NCI-H345 (cell line): ENCODE results near the gene TNFSF8.

Source experiments
- DNase-seq: peaks from one replicate; lab custom pipeline; 2025; lab: John Stamatoyannopoulos, UW

TNFSF8 gene

DNA sequence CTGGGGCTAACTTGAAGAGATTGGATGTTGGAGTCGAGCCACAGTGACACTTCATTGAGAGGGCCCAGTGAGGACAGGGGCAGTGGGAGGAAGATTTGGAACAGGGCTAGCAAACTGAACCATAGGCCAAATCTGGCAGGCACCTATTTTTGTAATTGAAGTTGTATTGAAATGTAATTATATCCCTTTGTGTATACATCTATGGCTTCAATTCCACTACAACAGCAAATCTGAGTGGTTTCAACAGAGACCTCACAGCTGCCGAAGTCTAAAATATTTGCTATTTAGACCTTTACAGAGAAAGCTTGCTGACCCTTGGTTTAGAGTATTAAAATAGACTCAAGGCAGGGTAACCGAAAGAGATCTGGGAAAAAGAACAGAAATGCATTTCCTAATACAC is 4.7 kb upstream of the TNFSF8 start:
- DNase-seq = no peak

DNA sequence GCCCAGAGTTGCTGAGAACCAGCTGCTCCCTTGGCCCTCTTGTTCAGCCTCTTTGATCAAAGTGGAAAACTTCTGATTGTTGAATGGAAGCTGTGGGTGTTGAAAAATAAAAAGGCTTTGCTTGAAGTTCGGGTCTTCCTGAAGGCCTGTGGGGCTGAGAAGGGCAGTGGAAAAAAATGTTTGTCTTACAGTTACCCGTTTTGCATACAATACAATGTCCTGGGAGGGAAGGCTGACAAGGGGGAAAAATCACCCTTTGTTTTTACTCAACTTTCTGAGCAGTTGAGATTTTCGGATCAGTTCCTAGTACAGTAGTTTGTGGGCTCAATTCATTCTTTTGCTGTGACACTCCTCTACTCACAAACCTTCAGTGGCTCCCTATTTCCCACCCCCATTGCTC is 2.1 kb upstream of the TNFSF8 start:
- DNase-seq = no peak

- no peak for DNase-seq
These were observed 1.0 kb upstream of the TNFSF8 start for GRCh38 chr9:114931407-114931806.

DNA sequence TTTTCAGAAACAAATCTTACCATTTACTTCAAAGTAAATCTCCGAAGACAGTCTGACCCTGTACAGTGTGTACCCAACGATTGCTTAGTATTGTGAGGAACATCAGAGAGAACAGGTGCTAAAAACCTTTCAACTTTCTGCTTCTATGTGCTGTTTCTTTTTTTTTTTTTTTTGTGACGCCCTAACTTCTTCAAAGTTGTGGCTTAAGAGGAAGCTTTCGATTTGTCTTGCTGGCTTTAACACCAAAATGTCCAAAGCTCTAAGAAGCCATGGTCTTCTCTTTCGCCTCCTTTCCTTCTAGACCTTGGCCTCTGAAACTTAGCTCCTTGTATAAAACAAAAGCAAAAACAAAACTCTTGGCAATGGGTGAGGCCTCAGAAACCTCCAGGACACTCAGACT is 1.2 kb downstream of the TNFSF8 start:
- DNase-seq = no peak

- DNase-seq = no peak
These were observed 1.7 kb downstream of the TNFSF8 start for GRCh38 chr9:114928671-114929070.

GRCh38 chr9:114928136-114928535 is 2.3 kb downstream of the TNFSF8 start:
- DNase-seq = no peak

DNA sequence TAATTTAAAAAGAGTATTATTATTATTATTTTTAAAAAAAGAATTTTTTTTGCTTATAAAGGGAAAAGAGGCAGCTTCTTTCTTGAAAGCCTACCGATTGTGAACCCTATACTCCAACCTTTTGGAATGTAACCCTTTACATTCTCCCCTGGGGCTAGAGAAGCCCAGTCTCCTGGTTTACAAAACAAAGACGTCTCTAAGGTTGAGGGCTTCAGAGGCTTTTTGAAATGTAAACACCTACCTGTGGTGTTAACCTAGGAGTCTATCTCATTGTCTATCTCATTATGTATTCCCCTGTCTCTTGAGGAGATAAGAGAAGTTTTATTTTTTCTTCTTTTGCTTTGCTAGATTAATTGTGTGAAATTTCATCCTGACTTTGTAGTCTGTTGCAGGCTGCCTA is 4.7 kb downstream of the TNFSF8 start:
- DNase-seq = no peak

- no peak for DNase-seq
These were observed 5.4 kb downstream of the TNFSF8 start for GRCh38 chr9:114925039-114925438.

GRCh38 chr9:114924327-114924726 is 6.1 kb downstream of the TNFSF8 start:
- DNase-seq = no peak

DNA sequence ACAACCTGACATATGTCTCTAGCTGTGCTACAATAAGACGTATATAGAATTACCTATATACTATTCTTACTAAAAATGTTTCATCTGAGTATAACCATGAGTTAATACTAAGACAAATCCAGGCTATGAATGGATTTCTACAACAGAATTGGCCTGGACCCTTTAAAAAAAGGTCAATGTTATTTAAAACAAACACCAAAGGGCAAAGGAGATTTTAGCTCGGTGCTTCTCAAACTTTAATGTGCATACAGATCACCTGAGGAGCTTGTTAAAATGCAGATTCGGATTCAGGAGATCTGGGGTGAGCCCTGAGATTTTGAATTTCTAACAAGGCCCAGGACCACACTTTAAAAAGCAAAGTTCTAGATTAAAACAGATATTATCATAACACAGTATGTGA is 6.5 kb downstream of the TNFSF8 start:
- DNase-seq = no peak

DNA sequence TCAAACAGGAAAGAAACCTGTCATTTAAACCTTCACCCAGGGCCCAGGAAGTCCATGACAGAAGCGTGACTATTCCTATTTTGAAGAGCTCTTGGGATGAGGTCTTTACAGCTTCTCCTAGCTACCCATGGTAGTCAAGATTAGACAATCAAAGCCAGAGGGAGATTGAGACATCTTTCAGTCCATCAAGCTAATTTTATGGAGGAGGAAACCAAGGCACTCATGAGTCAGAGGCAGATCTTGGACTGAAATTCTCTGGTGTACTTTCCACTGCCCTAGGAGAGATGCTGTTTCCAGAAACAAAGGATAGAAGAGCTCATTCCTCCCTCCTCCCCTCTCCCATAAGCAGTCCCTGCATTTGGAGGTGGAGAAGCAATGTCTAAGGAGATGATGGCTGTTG is 9.2 kb downstream of the TNFSF8 start:
- no peak for DNase-seq

DNA sequence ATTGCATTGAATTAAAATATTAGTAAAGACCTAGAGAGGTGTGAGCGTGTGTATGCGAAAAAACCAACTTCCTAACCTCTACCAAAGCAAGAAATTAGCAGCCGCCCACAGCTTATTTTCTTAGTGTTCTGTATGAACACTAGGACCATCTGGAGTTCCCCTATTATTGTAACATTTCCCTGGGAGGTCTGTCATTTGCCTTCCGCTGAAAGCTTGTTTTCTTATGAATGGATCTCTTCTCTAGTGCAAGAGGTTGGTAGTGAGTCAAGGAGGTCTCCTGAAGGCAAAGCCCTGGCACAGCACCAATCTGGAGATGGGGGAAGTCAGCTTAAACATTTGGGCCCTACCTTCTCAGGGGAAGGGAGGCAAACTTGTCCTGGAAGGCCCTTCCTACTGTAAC is 10.8 kb downstream of the TNFSF8 start:
- DNase-seq = no peak

GRCh38 chr9:114916481-114916880 is 13.9 kb downstream of the TNFSF8 start:
- no peak for DNase-seq

DNA sequence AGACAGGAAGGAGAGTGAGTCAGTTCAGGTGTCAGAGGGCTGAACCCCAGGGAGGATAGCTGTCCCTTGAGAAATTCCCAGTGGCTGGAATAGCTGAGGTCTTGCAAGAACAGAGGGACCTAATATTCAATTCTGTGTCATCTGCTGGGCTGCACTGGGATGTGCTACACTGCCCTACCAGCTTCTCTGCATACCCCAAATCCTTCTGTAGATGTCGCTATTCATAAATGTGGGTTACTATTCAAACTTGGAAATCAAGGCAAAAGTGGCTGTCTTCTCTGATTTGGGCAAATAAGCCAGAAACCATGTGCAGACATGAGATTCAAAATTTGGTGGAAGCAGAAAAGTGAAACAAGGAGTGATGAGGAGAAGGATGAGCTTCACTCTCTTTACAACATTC is 16.3 kb downstream of the TNFSF8 start:
- DNase-seq = no peak

DNA sequence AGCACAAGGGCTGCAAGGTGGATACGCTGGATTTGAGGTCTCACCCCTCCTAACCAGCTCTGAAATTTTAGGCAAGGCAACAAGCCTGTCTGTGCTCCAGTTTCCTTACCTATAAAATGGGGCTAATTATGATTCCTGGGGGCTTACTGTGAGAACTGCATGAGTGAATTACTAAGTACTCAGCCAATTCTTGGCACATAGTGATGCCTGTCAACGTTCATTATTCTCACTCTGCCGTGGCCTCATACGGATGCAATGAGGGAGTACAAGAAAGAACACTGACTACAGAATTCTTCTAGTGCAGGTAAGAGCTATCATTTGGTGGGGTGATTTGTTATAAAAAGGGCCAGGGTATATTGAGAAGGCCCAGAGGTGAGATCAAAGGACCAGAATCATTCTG is 16.7 kb downstream of the TNFSF8 start:
- DNase-seq = no peak

DNA sequence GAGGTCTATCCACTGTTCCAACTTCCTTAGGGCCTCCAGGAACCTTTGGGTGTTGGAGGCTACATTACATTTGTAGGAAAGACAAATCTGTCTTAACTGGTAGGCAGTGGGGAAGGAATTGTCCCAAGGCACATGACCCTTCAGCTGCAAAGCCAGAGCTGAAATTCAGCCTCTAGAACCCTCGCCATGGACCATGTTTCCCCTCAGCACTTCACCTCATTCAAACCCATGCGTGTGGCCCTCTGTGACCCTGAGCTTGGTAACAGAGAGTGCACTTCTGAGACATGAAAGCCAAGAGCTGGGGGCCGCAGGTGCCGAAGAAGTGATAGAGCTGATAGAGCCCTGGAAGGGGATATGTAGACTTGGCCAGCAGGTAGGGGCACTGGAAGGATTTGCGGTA is 17.2 kb downstream of the TNFSF8 start:
- DNase-seq = no peak

- DNase-seq = peak; percentile 68
These were observed 19.1 kb downstream of the TNFSF8 start for GRCh38 chr9:114911167-114911821.

GRCh38 chr9:114910541-114910940 is 19.9 kb downstream of the TNFSF8 start:
- no peak for DNase-seq

- DNase-seq = no peak
These were observed 20.7 kb downstream of the TNFSF8 start for GRCh38 chr9:114909661-114910060.

DNA sequence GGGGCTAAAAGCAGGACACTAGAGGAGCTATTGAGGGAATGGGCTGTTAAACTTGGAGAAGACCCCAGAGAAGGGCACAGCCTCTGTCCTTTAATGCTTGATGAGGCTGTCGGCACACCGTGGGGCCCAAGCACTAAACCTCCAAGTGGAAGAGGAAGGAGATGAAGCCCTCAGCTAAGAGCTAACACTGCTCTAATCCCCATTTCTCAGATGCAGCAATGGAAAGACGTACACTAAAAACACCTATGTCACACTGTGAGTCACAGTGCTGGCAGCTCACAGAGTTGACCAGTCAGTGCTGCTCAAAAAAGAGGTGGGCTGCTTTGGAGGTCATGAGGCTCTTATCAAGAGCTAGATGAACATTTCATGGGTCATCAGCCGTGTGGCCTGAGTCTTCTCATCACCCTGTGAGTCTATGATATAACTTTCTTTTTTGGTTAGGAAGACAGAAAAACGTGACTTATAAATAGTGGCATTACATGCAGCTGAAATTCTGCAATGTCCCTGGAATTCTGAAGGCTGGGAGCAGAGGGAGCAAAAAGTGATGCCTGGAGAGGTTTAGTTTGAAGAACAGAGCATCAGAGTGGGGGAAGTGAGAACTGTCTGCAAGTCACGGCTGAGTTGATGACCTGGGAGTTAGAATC is 21.5 kb downstream of the TNFSF8 start:
- DNase-seq = no peak

DNA sequence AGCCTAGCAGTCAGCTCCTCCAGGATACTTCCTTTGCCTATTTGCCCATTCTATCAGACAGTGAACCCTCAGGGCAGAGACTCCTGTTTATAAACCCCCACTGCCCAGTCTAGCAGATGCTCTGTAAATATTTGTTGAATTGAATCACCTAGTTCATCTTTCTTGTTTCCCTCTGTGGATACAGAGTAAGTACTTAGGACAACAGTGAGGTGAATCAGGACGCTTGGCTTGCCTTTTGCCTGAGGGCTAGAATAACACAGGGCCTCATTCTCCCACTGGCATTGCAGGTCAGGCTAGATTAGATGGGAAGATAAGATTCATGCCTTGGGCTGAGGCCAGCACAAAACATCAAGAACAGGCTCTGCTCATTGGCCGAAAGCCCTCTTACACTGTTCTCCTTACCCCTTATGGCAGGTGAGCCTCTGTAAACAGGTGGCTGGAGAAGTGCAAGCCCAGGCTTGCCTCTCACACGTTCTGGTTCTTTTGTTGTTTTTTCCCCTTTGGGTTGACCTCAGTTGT is 22.2 kb downstream of the TNFSF8 start:
- DNase-seq = peak; percentile 96

- peak; percentile 80 for DNase-seq
These were observed 23.3 kb downstream of the TNFSF8 start for GRCh38 chr9:114906922-114907571.

DNA sequence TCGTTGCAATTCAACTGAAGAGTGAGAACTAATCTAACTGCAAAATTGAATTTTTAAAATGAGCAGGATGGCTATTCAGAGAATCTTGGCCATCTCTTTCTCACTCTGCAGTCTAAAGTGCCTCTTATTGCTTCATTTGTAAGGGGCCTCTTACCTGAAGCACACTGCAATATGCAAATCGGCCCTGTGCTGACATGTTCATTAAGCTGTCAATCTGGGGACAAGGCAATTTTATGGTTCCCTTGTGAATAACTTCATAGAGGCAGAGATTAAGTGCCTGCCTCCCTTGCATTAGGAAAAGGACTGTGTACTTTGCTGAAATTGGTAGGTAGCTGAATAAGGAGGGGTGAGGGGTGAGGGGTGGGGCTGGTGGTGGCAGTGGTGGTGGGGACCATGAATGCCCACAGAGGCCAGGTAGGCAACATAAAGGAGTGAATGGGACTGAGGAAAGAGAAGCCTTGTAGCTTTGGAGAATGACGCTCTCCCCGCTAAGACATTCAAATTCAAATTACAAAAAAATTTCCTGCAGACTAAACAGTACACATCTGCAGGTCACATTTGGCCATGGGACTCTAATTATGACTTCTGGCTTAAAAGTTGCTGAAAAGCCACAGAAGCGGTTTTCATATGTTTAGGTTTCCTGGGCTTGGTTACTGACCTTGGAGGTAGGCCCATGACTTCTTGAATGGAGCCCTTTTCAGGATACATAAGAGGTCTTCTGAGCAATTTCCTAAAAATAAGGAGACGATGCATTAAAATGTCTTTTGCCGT is 25.0 kb downstream of the TNFSF8 start:
- DNase-seq = peak; percentile 32
